Tibial nerve (tissue), 4 donors: ENCODE measurements around the gene TMEM63B. TPM values are rescaled to one million over a fixed set of nuclear protein-coding genes. Genes with fewer than 3 reads are reported as not detected.
"Not testable (repeated sequence)": the region's sequence is repeated elsewhere in the genome, so short reads cannot be mapped to it uniquely, and the experiment has no call there.

ENCODE experiments used
- DNase-seq, 2 donors: peaks; one replicate each; pipeline ENCODE4 v3.0.0-alpha.2; 2019; ENCODE audit warnings: low spot score in 2 of 2
- H3K27ac ChIP-seq, 4 donors: fragments of 200-600 bp; sonication (generic) in 3 of 4; one replicate each; pipeline ENCODE4 v1.5.1; 2017 to 2019; ENCODE audit warnings: mild to moderate bottlenecking in 1 of 4
- H3K27me3 ChIP-seq, 2 donors: fragments of 200-600 bp; sonication (generic) in 1 of 2; one replicate each; pipeline versions ENCODE4 v1.5.1 to v1.6.0; 2017 to 2019
- H3K36me3 ChIP-seq, 3 donors: fragments of 200-600 bp; sonication (generic); one replicate each; pipeline ENCODE4 v1.5.1; 2018 to 2019
- H3K4me1 ChIP-seq, 4 donors: fragments of 200-600 bp; sonication (generic) in 3 of 4; one replicate each; pipeline ENCODE4 v1.5.1; 2017 to 2019
- H3K4me3 ChIP-seq, 4 donors: fragments of 200-600 bp; sonication (generic) in 3 of 4; one replicate each; pipeline ENCODE4 v1.5.1; 2017 to 2019; ENCODE audit warnings: mild to moderate bottlenecking in 1 of 4, moderate library complexity in 1 of 4
- H3K9me3 ChIP-seq, 4 donors: fragments of 200-600 bp; sonication (generic) in 3 of 4; one replicate each; pipeline ENCODE4 v1.5.1; 2017 to 2019
- EP300 ChIP-seq, 2 donors: sonication (generic); formaldehyde crosslinking; IDR thresholded peaks; one replicate each; pipeline ENCODE4 v1.6.1; 2017; ENCODE audit warnings: antibody characterized with exemption in 2 of 2, mild to moderate bottlenecking in 1 of 2
- POLR2A ChIP-seq, 2 donors: fragments of 450-650 bp; IDR thresholded peaks; one replicate each; pipeline ENCODE4 v1.6.1; 2017; ENCODE audit warnings: antibody characterized with exemption in 2 of 2, mild to moderate bottlenecking in 2 of 2, moderate library complexity in 2 of 2
- WGBS, 2 donors: methylation state at CpG; one replicate each; pipeline ENCODE4 v1.1.5; 2018; 5-methylcytosine and 5-hydroxymethylcytosine counted together
- total RNA-seq, 4 donors: library from RNA; depleted of rRNA; stranded (reverse); fragments of >200 nt; gene quantifications; one replicate each; pipeline ENCODE4 v1.1.0, GENCODE V29; 2016
- TF ChIP-seq, protein P1 (sequence below), 5 experiments: fragments of 200-600 bp in 3 of 5; fragments of 450-650 bp in 2 of 5; sonication (generic) in 3 of 5; IDR thresholded peaks; one replicate each; pipeline ENCODE4 v1.5.1; 2016 to 2019; ENCODE audit warnings: antibody characterized with exemption in 5 of 5, mild to moderate bottlenecking in 3 of 5, moderate library complexity in 2 of 5

Gene TMEM63B
- total RNA-seq, 4 donors from 2014 or later: 18.6 to 34.5 (median 27.6) TPM

DNA sequence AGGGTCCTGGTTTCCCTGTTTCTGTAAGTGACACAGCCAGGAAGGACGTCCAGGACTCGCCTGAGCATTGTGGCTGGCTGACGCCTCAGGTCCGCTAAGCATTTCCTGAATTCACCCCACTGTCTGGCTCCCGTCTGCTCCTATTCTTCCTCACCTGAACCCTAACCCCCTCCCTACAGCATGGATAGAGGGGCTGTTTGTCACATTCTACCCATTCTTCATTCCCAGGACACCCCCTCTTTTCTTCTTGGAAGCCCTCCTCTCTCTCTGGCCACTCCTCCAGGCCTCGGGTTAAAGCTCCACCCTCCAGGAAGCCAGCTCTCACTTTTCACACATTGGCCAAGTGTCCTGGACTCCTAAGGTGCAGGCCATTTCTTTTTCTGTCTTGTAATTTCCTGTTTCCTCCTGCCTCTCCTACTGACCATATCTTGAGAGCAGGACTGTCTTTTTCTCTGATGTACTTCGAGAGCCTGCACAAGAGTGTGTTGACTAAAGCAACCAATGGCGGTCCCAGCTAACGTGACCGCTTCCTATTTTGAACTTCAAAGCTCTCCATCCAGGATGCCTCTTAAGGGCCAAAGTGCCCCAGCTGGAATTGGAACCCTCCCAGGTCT is 65.2 kb downstream of the TMEM63B start:
- Histone ChIP-seq H3K36me3 (no peaks in the 10 kb centered on the region), H3K27me3 (no peaks in the 10 kb centered on the region), H3K4me3 (no peak overlapping the region), H3K27ac (peak overlapping the region in 1 of 4 donors; percentile 41), H3K4me1 (no peaks in the 10 kb centered on the region), H3K9me3 (no peaks in the 10 kb centered on the region)
- TF ChIP-seq EP300 (IDR thresholded peaks at IDR 0.05) (no peak), POLR2A (IDR thresholded peaks at IDR 0.05) (no peak)
- TF ChIP-seq, protein P1, sequence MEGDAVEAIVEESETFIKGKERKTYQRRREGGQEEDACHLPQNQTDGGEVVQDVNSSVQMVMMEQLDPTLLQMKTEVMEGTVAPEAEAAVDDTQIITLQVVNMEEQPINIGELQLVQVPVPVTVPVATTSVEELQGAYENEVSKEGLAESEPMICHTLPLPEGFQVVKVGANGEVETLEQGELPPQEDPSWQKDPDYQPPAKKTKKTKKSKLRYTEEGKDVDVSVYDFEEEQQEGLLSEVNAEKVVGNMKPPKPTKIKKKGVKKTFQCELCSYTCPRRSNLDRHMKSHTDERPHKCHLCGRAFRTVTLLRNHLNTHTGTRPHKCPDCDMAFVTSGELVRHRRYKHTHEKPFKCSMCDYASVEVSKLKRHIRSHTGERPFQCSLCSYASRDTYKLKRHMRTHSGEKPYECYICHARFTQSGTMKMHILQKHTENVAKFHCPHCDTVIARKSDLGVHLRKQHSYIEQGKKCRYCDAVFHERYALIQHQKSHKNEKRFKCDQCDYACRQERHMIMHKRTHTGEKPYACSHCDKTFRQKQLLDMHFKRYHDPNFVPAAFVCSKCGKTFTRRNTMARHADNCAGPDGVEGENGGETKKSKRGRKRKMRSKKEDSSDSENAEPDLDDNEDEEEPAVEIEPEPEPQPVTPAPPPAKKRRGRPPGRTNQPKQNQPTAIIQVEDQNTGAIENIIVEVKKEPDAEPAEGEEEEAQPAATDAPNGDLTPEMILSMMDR (IDR thresholded peaks at IDR 0.05): no peak
- 53 to 61% methylated on average over 10 of the region's 10 CpGs for WGBS, 2 donors
- DNase-seq: no peak

DNA sequence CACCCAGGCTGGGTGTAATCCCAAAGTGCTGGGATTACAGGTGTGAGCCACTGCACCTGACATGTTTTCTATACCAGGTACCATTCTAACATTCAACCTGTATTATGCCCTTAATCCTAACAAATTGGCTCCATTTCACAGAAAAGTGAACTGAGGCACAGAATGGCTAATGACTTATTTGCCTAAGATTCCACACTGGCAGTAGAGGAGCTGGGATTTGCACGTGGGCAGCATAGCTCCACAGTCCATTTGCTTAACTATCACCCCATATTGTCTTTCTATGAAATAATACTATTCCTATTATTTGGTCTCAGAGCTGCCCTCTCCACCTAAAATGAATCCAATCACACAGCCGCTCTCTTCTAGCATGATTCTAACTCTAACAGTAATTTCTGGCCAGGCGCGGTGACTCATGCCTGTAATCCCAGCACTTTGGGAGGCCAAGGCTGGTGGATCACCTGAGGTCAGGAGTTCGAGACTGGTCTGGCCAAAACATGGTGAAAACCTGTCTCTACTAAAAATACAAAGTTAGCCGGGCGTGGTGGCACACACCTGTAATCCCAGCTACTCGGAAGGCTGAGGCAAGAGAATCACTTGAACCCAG is 66.1 kb downstream of the TMEM63B start:
- WGBS, 2 donors: 87 to 93% methylated on average over 8 of the region's 8 CpGs
- no peaks in the 10 kb centered on the region for H3K4me1 ChIP-seq
- no peak for DNase-seq
- no peak overlapping the region for H3K27ac ChIP-seq
- TF ChIP-seq, protein P1 (IDR thresholded peaks at IDR 0.05): no peak
- TF ChIP-seq EP300 (IDR thresholded peaks at IDR 0.05) (no peak), POLR2A (IDR thresholded peaks at IDR 0.05) (no peak)
- no peak overlapping the region for H3K4me3 ChIP-seq
- no peaks in the 10 kb centered on the region for H3K36me3 ChIP-seq
- H3K9me3 ChIP-seq: no peaks in the 10 kb centered on the region
- H3K27me3 ChIP-seq: no peaks in the 10 kb centered on the region

DNA sequence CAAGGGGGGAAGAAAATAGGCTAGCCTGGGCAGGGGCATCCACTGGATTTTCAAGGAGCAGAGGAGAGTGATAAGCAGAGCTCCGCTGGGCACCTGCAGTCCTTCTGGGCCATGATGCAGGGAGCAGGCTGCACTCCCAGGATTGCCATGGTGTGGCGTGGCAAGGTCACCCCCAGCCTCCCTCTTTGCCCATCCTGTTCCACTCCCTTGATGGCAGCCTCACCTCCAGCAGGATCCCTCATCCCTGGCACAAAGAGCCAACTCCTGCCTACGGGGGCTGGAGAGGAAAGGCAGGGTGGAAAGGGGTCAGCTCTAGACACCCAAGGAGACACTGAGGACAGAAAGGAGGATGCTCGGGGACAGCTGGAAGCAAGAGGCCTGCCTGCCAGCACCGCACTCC is 67.0 kb downstream of the TMEM63B start:
- Histone ChIP-seq H3K36me3 (no peaks in the 10 kb centered on the region), H3K27ac (no peak overlapping the region), H3K9me3 (no peaks in the 10 kb centered on the region), H3K4me3 (no peak overlapping the region), H3K27me3 (no peaks in the 10 kb centered on the region), H3K4me1 (no peaks in the 10 kb centered on the region)
- TF ChIP-seq, protein P1 (IDR thresholded peaks at IDR 0.05): no peak
- no peak for TF ChIP-seq POLR2A (IDR thresholded peaks at IDR 0.05)
- no peak for TF ChIP-seq EP300 (IDR thresholded peaks at IDR 0.05)
- WGBS, 2 donors: 80 to 87% methylated on average over 5 of the region's 5 CpGs
- DNase-seq: no peak

DNA sequence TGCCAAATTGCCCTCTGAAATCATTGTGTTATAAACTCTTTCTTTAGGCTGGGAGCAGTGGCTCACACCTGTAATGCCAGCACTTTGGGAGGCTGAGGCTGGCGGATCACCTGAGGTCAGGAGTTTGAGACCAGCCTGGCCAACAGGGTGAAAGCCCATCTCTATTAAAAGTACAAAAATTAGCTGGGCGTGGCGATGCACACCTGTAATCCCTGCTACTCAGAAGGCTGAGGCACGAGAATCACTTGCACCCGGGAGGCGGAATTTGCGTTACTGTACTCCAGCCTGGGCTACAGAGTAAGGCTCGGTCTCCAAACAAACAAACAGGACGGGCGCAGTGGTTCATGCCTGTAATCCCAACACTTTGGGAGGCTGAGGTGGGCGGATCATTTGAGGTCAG is 69.0 kb downstream of the TMEM63B start:
- H3K27me3 ChIP-seq, H3K36me3 ChIP-seq, H3K4me1 ChIP-seq, DNase-seq, H3K4me3 ChIP-seq, H3K27ac ChIP-seq, H3K9me3 ChIP-seq: not testable (repeated sequence)
- WGBS, 2 donors: 87 to 94% methylated on average over 11 of the region's 11 CpGs

DNA sequence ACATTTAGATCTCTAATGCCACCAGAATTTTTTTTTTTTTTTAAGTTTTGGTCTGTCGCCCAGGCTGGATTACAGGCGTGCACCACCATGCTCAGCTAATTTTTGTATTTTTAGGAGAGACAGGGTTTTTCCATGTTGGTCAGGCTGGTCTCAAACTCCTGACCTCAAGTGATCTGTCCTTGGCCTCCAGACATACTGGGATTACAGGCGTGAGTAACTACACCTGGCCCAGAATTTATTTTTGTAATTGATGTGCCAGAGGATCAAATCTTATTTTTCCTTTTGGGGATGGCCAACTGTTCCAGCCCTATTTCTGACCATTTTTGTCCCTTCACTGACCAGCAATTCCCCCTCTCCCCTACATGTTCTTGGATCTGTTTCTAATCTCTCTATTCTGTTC is 71.3 kb downstream of the TMEM63B start:
- no peaks in the 10 kb centered on the region for H3K36me3 ChIP-seq
- H3K4me1 ChIP-seq: peaks cover 0 to 5% (median 0%) of the 10 kb centered on the region in 4 donors
- no peaks in the 10 kb centered on the region for H3K27me3 ChIP-seq
- H3K4me3 ChIP-seq: no peak overlapping the region
- H3K27ac ChIP-seq: no peak overlapping the region
- H3K9me3 ChIP-seq: no peaks in the 10 kb centered on the region
- 68 to 89% methylated on average over 3 of the region's 3 CpGs for WGBS, 2 donors
- DNase-seq: no peak
- TF ChIP-seq EP300 (IDR thresholded peaks at IDR 0.05) (no peak), POLR2A (IDR thresholded peaks at IDR 0.05) (no peak)
- TF ChIP-seq, protein P1 (IDR thresholded peaks at IDR 0.05): no peak
